Subcutaneous adipose tissue (tissue), 4 donors: Measurements from ENCODE around the gene NPY. TPM values are rescaled to one million over a fixed set of nuclear protein-coding genes. Genes with fewer than 3 reads are reported as not detected.

Experiments used
- total RNA-seq, 4 donors: library from RNA; depleted of rRNA; stranded (reverse); fragments of >200 nt; gene quantifications; one replicate each; pipeline ENCODE4 v1.1.0, GENCODE V29; 2016
- TF ChIP-seq, protein P1 (sequence below): fragments of 450-650 bp; IDR thresholded peaks from one replicate; pipeline ENCODE4 v1.5.1; 2016; ENCODE audit warnings: low read depth, mild to moderate bottlenecking, control low read depth, antibody characterized with exemption, moderate library complexity

Gene NPY
- total RNA-seq, 4 donors from 2014 or later, result not detected

DNA sequence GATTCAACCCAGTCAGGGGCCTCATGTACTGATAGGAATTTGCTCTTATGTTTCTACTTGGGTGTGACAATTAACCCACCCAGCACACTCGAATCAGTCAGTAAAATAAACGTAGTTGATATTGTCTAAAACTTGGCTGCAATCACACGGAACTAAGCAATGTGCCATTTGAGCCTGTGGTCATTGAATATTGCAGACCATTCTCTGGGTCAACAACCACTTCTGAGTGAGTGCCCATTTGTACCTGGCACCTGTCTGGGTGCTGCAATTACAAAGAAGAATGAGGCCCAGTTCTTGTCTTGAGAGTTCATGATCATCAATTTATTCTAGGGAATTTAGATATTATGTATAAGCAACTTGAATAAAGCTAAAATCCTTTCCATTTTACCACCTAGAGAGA lies 29.8 kb downstream of the NPY start:
- TF ChIP-seq, protein P1, sequence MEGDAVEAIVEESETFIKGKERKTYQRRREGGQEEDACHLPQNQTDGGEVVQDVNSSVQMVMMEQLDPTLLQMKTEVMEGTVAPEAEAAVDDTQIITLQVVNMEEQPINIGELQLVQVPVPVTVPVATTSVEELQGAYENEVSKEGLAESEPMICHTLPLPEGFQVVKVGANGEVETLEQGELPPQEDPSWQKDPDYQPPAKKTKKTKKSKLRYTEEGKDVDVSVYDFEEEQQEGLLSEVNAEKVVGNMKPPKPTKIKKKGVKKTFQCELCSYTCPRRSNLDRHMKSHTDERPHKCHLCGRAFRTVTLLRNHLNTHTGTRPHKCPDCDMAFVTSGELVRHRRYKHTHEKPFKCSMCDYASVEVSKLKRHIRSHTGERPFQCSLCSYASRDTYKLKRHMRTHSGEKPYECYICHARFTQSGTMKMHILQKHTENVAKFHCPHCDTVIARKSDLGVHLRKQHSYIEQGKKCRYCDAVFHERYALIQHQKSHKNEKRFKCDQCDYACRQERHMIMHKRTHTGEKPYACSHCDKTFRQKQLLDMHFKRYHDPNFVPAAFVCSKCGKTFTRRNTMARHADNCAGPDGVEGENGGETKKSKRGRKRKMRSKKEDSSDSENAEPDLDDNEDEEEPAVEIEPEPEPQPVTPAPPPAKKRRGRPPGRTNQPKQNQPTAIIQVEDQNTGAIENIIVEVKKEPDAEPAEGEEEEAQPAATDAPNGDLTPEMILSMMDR, result no peak

DNA sequence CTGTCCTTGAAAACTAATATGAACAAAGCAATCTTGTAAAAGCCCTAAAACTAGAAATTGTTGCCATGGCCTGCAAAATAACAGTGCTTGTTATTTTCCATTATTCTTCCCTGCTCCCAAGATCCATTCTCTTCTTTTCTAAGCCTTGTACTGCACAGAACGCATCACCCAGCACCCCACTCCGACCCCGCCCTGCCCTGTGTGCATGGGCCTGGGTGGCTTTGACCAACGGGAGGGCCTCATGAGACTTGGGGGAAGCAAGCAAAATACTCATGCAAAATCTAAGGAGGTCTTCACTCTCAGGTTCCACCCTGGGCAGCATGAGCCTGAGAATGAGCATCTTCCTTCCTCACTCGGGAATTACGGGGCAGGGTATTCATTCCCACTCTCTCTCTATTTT lies 32.4 kb downstream of the NPY start:
- TF ChIP-seq, protein P1, result no peak

DNA sequence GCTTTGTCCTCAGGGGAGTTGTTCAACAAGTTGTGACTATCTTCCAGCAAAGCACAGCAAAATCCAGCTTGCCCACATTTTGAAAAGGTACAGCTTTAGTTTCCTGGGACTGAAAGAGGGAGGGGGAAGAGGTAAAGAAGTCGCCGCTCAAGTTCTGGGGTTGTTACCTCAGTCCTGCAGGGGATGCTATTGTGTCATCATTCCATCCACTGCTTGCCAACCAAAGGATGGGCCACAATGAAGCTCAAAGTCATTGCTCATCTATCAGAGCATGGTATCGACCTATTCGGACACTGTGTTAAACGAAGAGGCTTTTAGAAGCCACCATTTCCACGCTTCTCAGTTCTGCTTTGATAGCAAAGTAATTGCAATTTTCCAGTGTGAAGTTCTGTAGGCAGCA lies 34.3 kb downstream of the NPY start:
- TF ChIP-seq, protein P1, result no peak

DNA sequence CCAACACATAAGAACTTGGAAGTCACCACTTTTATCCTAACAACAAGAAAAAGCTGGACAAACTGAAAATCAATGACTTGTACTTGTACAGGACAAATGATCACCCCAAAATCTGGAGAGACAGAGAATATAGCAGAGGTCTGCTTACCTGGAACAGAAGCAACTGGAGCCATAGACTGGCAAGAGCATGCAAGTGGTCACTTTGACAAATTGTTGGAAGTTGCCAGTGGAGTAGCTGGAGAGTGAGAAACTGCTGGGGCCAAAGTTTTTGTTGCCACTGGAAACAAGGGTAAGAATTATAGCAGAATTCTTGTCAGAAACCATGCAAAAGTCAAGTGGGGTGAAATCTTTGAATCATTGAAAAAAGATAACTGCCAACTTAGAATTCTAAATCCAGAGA lies 35.2 kb downstream of the NPY start:
- TF ChIP-seq, protein P1, result no peak

DNA sequence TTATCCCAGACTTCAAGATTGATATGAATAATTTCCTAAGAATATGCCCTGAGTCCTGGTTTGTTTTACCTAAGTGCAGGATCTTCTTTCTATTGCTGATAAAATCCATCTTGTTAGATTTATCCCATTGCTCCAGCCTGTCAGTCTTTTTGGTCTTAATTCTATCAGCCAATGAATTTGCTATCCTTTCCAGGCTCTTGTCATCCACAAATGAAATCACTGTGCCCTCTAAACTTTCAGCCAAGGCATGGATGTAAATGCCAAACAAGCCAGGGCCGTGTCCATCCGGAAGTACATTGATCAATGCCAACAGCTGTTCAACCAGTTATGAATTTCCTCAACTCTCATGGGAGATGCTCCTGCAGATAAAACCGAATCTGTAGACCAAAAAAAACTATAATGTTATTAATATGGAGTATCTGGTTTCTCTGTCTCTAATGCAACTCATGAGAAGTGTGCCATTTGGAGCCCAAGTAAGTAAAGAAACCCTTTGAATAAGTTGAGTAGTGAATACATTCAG lies 40.0 kb downstream of the NPY start:
- TF ChIP-seq, protein P1, result no peak

DNA sequence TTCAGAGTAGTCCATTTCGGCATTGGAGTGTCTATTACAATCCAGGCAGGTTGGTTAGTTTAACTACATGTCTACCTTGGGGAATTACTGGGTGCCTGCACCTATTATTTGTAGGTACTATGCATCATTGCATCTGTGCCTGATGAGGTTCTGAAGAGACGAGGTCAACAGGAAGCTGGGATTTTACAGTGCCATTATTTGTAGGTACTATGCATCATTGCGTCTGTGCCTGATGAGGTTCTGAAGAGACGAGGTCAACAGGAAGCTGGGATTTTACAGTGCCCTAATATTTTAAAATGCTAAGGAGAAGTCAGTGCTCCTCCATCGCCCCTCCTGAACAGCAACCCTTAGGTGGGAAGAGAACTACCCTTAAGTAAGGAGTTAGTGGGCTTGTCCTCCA lies 41.7 kb downstream of the NPY start:
- TF ChIP-seq, protein P1, result no peak

DNA sequence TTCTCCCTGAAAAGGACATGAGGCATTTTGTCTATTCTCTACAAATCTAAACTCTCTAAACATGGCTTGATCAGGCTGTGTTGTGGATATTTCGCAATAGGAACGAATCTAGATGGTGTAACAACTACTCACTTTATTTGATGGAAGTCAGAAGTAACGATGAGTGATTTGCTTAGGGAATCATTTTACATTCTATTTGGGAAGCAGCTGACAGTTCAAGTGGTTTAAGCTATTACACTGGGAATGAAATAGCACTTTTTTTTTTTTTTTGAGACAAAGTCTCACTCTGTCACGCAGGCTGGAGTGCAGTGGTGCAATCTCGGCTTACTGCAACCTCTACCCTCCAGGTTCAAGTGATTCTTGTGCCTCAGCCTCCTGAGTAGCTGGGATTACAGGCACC lies 44.1 kb downstream of the NPY start:
- TF ChIP-seq, protein P1, result no peak
